ENCODE results near the gene SYNGR1.

Gene SYNGR1

DNA sequence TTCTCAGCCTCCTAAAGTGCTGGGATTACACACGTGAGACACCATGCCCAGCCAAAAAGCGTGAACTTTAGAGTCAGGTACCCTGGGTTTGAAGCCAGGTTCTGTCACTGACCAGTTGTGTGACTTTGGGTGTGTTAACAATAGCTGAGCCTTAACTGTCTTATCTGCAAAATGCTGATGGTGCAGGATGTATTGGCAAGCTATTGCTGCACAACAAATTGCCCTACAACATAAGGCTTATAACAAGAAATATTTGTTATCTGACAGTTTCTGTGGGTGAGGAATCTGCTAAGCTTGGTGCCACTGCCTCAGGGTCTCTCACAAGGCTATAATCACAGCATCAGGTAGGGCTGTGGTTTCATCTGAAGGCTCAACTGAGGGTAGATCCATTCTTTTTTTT is 21.9 kb downstream of the SYNGR1 start:
- no peak for DNase-seq

DNA sequence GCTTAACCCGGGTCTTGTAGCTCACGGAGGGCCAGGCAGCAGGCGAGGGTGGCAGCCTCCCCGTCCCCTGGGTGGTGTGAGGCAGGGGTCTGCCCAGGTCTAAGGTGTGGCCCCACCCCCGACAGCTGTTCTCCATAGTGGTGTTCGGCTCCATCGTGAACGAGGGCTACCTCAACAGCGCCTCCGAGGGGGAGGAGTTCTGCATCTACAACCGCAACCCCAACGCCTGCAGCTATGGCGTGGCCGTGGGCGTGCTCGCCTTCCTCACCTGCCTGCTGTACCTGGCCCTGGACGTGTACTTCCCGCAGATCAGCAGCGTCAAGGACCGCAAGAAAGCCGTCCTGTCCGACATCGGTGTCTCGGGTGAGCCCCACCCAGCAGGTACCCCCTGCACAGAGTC is 24.4 kb downstream of the SYNGR1 start:
- no peak for DNase-seq

DNA sequence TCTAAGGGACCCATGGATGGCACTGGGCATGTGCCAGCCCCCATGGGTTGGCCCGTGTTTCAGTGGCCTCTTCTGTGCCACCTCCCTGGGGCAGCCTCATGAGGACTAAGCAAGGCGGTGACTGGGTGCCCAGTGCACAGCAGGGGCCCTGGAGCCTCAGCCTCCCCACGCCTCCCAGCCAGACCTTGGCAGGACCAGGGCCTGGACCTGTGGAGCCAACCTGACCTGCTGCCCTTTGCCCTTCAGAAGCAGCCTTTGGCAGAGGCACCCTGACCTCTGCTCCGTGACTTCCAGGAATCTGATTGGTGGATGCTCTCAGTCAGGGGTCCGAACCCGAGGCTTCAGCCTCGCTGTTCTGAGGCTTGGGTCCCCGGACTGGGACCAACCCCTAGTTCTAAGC is 25.0 kb downstream of the SYNGR1 start:
- no peak for DNase-seq

DNA sequence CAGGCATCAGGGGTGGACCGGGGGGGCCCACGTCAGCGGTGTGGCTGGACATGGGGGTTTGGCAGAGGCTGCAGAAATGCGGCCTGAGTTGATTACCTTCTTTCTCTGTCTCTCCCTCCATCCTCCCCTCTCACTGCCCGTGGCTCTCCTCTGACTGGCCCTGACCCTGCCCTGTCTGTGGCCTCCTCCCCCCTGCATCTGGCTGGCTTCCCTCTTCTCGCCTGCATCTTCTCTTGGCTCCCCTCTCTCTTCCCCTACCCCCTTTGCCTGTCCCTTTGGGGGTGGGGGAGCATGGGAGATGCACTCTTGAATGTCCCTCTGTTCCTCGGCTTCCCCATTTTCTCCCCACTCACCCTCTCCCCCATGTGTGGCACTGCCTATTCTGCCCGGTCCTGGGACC is 25.9 kb downstream of the SYNGR1 start:
- DNase-seq = no peak

DNA sequence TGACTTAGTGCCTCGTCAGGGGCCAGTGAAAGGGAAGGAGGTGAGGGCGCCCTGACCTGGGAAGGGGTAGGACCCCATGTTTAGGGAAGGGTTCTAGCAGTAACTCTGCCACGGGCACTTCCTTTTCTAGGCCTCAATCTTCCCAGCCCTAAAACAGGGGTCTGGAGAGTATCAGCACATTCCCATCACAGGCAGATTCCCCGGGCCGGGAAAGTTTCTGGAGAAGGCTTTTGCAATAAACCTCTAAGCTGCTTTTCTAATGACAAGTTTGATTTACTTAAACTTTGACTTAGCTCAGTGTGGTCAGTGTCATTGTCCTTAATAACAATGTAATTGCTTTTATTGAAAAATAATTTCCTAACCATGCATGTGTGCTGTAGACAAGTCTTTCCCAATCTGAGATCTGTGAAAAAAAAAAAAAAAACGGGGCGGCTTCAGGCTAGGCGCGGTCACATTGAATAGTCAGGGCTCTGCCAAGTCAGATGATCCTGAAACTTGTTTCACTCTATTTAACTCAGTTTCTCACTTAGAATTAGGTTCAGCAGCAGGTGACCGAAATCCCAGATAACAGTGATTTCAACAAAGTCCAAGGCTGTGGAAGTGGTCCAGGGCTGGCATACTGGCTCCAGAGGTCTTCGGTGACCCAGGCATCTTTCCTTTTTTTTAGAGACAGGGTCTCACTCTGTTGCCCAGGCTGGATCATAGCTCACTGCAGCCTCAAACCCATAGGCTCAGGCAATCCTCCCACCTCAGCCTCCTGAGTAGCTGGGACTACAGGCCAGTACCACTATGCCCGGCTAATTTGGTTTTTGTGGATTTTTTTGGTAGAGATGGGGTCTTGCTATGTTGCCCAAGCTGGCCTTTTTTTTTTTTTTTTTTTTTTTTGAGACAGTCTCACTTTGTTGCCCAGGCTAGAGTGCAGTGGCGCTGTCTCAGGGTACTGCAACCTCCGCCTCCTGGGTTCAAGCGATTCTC is 30.3 kb downstream of the SYNGR1 start:
- no peak for DNase-seq

DNA sequence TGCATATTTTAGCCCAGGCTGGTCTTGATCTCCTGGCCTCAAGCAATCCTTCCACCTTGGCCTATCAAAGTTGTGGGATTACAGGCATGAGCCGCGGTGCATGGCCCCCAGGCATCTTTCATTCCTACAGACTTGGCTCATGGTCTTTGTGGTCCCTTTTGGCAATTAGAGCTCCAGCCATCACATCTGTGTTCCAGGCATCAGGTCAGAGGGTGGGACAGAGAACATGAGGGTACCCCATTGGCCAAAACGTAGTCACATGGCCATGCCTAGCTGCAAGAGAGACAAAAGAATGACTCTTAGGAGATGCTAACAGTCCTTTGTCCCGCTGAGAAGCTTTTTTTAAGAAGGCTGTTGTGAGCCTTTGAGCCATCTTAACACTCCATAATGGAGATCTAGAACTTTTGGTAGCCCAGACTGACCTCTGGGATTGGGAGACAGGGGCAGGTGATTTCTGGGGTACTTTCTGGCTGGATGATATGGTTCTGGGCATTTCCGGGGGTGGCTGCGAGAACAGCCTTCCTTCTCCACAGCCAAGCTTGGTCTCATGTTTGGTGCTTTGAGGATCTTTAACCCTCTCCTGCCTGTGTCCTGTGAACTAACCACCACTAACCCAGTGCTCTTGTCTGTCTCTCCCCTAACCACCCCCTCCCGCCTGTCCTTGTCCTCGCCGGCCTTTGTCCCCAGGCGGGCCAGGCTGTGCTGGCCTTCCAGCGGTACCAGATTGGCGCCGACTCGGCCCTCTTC is 31.4 kb downstream of the SYNGR1 start:
- DNase-seq = no peak

DNA sequence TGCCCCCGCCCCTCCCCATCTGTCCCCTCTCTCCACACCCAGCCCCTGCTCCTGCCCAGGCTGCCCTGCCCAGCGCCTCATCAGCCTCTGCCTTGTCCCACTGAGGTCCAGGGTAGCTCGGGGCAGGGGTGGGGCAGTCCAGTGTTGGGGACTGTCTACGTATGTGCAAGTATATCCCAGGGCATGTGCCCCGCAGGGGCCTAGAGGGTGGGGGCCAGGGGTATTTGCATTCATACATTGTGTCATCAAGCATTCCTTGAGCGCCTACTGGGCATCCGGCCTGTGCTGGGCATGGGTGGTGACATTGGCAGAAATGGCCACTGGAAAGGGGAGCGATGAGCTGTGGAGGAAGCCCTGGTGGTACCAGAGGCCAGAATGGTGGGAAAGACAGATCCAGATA is 32.1 kb downstream of the SYNGR1 start:
- DNase-seq = no peak

DNA sequence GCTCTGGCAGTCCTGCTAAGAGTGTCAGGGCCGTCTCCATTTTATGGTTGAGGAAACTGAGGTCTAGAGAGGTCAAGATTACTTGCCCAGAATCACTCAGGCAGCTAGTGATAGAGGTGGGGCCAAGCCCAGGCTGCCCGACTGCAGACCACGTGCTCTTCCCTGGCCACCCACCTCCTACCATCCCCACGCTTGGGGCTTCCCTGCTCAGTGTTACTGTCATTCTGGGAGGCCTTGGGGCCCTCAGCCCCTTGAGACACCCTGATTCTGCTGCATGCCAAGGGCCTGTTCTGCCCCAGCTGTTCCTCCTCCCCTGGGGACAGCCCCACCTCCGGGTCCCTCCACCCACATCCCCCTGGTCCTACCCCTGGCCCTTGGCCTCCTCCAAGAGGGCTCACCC is 32.6 kb downstream of the SYNGR1 start:
- no peak for DNase-seq

DNA sequence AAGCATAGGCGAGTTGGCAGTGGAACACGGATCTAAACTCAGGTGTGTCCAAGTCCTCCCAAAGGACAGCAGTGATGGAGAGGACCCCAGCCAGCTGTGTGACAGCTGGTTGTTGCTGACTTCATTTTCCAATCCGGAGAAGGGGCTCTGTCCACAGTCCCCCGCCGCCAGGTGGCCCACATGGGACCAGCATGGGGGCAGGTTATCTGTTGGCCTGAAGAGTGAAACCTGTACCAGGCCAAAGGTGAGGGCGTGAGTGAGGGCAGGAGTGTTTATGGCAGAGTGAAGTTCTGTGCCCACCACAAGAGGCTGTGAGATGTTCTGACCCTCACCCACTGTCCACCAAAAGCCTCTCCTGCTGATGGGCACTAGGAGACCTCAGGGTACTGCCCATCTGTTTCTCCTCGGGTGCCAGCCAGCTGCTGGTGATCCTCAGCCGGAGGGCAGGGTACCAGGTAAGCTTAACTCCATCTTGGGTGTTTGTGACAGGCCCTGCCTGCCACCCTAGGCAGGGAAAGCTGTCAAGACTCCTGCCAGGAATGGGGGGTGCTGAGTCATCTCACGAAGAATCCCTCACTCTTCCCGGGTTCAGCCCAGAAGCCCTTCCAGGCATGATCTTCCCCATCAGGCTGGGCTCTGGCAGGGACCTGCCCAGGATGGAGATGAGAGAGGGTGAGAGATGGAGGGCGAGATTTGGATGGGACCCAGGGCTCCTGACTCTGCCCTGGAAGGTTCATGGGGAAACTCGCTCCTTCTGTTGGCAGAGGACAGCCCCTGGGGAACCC is 34.2 kb downstream of the SYNGR1 start:
- DNase-seq = no peak

DNA sequence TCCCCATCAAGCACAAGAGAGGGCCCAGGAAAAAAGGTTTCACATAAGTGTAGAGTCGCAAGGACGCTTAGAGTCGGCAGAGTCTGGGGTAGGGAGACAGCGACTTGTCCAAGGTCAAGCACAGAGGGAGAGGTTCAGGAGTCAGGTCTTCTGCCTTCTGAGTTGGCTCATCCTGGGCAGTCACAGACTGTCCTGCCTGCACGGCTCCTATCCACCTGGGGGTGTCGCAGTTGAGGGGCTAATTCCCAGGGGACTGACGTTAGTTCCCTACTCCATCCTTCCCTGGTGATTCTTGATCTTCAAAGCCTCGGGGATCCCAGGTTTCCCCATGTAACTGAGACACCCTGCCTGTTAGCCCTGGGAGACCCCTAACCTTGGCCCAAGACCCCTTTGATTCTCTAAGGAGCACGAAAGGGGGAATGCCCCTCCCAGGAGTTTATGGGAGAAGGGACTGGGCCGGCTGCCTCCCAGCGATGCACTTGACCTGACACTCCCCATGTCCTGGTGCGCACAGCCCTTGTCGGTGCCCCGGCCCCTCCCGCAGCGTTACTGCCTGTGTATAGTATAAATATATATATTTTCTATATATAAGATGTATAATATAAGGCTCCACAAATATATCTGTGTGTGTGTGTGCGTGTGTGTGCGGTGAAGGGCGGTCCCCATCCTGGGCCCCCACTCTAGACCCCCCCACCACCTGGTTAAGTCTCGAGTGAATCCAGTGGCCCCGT is 35.1 kb downstream of the SYNGR1 start:
- no peak for DNase-seq

DNA sequence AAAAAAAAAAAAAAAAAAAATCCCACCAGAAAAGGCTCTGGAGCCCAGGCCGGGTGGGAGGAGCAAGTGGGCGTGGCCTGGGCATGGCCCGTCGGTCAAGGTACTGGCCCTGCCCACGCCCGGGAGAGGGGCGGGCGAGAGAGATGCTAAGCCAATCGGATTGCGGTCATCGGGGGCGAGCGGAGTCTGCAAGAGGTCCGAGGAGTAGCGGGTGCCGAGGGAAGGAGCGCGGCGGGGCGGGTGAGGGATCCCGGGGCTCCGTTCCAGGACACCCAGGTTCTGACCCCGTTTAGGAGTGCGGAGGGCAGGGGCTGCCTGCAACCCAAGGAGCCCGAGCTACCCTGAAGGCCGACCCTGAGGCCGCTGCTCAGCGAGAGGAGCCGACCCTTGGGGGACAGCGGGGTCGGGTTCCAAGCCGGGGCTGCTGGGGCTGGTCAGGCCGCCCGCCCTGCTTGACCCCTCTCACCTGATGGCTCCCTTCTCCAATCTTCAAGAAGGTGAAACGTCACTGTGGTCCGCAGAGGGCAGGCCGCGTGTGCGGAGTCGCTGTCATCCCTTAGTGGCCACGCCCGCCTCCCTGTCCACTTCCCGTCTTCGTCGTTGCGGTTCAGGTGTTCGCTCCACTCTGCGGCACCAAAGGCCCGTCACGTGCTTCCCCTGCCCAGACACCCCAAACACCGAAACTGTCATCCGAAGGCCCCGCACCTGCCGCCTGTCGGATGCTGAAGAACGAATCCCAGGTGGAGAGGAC is 38.6 kb downstream of the SYNGR1 start:
- no peak for DNase-seq

DNA sequence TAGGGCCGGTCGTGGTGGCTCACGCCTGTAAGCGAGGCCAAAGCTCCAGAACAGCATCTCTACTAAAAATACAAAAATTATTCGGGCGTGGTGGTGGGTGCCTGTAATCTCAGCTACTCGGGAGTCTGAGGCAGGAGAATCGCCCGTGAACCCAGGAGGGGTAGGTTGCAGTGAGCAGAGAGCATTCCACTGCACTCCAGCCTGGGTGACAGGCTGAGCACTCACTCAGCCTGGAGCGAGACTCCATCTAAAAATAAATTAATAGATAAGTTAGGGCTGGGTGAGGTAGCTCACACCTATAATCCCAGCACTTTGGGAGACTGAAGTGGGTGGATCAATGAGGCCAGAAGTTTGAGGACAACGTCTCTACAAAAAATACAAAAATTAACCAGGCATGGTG is 39.6 kb downstream of the SYNGR1 start:
- DNase-seq = no peak

DNA sequence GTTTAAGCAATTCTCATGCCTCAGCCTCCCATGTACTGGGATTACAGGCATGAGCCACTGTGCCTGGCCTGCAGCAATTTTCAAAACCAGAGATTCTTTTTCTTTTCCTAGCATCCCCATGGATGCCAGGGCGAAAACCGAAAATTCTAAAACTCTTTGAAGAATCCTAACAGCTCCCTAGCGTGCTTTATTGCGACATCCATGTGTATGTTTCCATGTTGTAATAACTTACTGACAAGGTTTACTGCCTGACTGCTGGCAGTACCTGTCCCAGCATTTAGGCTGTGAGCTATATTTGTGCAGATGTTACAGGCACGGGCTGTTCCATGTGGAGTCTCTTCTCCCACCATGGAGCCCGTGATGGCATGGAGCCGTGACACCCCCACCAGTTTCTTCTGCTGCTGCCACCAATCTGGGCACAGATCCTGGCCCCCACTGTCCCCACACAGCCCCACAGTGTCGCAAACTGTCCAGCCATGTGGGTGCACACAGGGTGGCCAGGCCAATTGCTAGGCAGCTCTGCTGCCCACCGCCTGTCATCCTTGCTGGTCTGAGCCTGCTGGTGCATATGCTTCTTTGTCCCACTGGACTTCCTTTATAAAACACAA is 42.7 kb downstream of the SYNGR1 start:
- no peak for DNase-seq

DNA sequence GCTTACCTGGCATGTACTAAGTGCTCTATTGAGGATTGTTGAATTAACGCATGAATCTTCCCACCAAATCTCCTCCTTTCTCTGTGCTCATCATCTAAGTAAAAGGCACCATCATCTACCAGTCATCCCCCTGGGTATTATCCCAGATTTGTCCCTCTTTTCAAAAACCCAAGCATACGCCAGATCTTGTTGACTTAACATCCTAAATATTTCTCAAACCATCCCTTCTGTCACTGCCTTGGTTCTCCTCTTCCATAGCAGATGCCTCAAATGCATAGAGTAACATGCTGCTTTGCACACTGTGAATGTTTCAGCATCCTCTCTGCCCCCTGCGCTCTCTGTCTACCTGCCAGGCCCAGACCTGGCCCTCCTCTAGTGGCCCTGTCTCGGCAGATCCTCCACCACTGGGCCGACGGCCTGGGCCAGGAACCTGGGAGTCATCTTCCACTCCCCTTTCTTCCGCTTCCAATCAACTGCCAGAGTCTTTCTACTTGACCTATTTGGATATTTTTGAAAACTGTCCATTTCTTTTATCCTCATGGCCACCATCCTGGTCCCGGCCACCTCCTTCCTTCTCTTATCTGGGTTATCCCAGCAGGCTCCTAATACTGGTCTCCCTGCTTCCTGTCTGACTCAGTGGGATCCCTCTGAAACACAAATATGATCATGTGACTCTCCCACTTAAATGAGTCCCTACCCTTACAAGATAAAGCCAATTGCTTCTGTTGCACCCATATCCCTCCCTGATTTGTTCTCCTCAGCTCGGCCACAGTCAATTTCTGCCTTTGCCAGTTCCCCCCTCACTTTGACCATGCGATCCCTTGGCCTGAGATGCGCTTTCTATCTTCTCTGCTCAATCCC is 46.4 kb downstream of the SYNGR1 start:
- DNase-seq = no peak

DNA sequence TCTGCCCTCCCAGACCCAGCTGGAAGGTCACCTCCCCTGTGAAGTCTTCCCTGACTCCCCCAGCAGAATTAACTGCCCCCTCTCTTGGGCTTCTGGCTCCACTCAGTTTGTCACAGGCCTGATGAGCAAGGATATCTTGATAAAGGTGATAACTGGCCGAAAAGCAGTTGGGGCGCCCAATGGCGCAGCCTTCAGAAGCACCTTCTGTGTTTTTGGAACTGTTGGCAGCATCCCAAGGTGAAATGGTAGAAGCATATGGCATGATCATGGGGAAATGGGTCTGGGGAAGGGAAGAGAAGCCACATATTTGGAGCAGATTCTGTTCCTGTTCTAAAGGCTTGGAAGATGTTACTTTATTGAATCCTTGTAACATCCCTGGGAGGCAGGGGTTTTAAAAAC is 47.0 kb downstream of the SYNGR1 start:
- DNase-seq = no peak

DNA sequence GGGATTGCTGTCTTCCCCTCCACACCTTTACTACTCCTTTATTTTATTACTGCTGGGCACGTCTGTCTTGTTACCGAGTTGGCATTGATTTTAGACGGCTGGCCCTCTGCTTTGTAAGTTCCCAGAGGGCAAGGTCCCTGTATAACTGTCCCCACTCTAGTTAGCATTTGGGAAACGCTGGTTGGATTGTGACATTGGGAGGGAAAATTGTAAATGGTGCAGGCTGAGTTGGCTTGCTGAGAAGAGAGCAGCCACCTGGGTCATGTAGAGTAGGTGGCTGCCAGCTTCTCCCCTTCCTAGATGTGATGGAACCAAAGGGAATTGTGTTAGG is 51.5 kb downstream of the SYNGR1 start:
- no peak for DNase-seq

DNA sequence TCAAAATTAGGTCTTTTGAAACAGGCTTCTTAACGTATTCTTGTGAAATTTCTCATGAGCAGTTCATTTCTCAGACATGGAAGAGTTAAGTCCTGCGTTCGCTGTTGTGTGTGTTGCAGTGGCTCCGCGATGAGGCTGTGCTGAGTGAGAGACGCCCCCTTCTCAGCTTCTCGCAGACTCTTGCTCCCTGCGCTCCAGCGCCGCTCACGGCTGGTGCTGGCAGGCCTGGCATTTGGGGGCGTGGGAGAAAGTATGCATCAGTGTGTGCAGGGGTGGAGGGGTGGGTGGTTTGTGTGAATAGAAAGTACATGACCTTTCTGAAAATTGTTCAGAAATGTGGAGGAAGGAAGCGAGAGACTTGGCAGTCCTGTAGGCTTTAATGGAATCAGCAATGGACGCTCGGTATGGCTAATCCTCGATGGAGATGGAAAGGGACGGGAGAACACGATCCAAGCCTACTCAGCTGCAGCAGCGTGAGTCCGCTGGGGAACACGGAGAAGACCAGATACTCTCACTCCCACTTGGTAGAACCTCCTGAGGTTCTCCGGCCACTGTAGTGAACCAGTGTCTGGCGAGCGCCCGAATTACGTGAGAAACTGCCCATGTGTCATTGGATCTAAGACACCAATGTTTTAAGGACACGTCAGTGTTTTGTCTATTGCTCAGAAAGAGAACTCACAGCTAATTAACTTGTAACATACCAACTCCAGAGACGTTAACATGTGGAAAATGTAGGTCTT is 55.7 kb downstream of the SYNGR1 start:
- no peak for DNase-seq

DNA sequence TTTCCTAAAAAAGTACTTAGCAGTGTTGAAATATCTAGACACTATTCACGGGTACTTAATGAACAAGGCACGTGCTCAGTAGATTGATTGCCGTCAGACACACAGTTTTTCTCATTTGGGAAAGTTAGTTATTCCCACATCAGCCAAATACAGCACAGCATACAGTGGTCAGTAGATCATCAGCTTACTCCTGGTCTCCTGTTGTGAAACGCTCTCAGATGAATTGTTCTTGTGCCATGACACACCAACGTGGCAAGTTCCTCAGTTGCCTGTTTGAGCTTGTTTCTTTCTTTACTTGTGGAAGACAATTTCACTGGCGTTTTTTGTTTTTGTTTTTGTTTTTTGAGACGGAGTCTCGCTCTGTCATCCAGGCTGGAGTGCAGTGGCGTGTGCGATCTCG is 58.4 kb downstream of the SYNGR1 start:
- no peak for DNase-seq

DNA sequence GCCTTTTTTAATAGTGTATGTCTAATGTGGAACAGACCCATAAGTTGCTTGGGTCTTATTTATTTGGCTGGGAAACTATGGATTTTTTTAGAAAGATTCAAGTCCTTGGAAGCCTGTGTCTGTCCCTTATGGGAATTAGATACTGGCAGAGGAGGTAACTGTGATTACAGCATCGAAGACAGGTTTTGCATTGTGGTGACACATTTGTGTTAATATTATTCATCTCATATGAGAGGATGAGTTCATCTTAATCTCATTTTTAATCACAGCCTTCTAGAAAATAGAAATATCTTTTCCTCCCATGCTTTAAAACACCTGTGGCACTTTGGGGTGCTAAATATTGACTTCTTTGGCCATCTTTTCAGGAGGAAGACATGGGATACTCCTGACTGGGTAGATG is 59.0 kb downstream of the SYNGR1 start:
- no peak for DNase-seq

DNA sequence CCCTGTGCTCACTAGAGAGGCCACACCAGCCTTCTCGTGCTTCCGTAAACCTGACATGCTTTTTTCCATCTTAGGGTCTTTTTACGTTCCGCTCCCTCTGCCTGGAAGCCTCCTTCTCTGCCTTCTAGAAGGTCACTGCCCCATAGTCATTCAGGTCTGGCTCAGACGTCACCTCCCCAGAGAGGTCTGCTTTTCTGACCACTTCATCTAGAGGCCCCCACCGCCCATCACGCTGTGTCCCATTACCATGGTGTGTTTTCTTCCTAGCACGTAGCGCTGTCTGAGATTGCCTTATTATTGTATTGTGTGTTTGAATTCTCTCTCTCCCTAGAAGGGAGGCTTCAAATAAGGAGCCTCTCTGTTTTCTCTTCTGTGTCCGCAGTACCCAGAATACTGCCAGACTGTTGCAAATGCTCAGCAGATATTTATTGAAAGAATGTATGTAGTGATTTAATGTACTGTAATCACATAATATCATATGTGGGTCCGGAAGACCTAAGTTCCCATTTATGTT is 59.8 kb downstream of the SYNGR1 start:
- no peak for DNase-seq

All from effector CD4-positive, alpha-beta T cell (primary cell).